Kidney (tissue), 14 donors: Measurements from ENCODE around the gene CLPSL1. TPM values are rescaled to one million over a fixed set of nuclear protein-coding genes. Genes with fewer than 3 reads are reported as not detected.

Source experiments
- DNase-seq, 5 donors: peaks; one replicate each; pipeline ENCODE4 v3.0.0-alpha.2; 2013 to 2020
- FAIRE-seq: peaks from 2 replicates; lab custom pipeline; 2012; peaks lifted over from hg19 to GRCh38; lab: Jason Lieb, UNC
- H3K27ac ChIP-seq, 2 donors: one replicate each; pipeline ENCODE4 v1.7.0; 2013; ENCODE audit warnings: low read depth in 2 of 2, low read length in 2 of 2, inconsistent platforms in 1 of 2
- H3K27me3 ChIP-seq: one replicate; pipeline ENCODE4 v1.7.1; 2013; ENCODE audit warnings: low read length, inconsistent platforms; ENCODE audit not compliant: control insufficient read depth, insufficient read depth
- H3K36me3 ChIP-seq, 3 donors: one replicate each; pipeline versions ENCODE4 v1.7.0 to v1.7.1; 2013; ENCODE audit warnings: low read length in 3 of 3, control low read depth in 1 of 3, inconsistent platforms in 1 of 3; ENCODE audit not compliant: insufficient read depth in 3 of 3, control insufficient read depth in 2 of 3
- H3K4me1 ChIP-seq, 3 donors: one replicate each; pipeline versions ENCODE4 v1.7.0 to v1.7.1; 2013; ENCODE audit warnings: low read length in 3 of 3, inconsistent platforms in 1 of 3, low read depth in 1 of 3; ENCODE audit not compliant: control insufficient read depth in 2 of 3, insufficient read depth in 2 of 3
- H3K4me3 ChIP-seq, 3 donors: one replicate each; pipeline versions ENCODE4 v1.7.0 to v1.8.1; 2013; ENCODE audit warnings: low read length in 3 of 3, control low read depth in 1 of 3, inconsistent platforms in 1 of 3
- H3K9ac ChIP-seq, 3 donors: one replicate each; pipeline versions ENCODE4 v1.7.0 to v1.7.1; 2013; ENCODE audit warnings: low read length in 3 of 3, control low read depth in 1 of 3, inconsistent platforms in 1 of 3
- H3K9me3 ChIP-seq, 3 donors: one replicate each; pipeline versions ENCODE4 v1.7.0 to v1.7.1; 2013; ENCODE audit warnings: low read length in 3 of 3, control low read depth in 1 of 3, inconsistent platforms in 1 of 3; ENCODE audit not compliant: control insufficient read depth in 2 of 3, insufficient read depth in 1 of 3
- CTCF ChIP-seq: IDR thresholded peaks from 3 replicates; pipeline ENCODE4 v1.5.1; 2012; ENCODE audit warnings: mild to moderate bottlenecking, moderate library complexity, borderline replicate concordance; ENCODE audit not compliant: insufficient read depth; ENCODE audit errors: extremely low read depth
- intact Hi-C: fragments of 100-400 bp; cut with DNase I; formaldehyde crosslinking; loops from one replicate; pipeline ENCODE4 v1.11.1; 2022
- polyA plus RNA-seq: library from polyadenylated mRNA; stranded (reverse); fragments of 350-450 nt; fragmentation: Illumina TruSeq; extraction: RNeasy Lipid Tissue Mini Kit (QIAGEN cat#74804); gene quantifications from one replicate; pipeline ENCODE4 v1.2.3, GENCODE V29; 2014; ENCODE audit warnings: low read depth, low replicate concordance; ENCODE audit not compliant: insufficient read depth
- total RNA-seq: library from RNA; stranded (reverse); fragmentation: NEBNext Ultra II Directional; extraction: Animal tissue kit (Norgen Biotek cat#: 25700); gene quantifications from one replicate; pipeline ENCODE4 v1.2.1, GENCODE V29; 2021
- donor health status: control.
- donor health status: control.
- donor health status: control.
- donor health status: control.
- donor health status: control.
- donor health status: DM: yes; HTN: yes; CAD: no.
- donor health status: Normal renal cell carcinoma (clear cell type).

CLPSL1 gene
- total and polyA plus RNA-seq, 2 donors from 2014 or later: not detected

GRCh38 chr6:35831257-35832007 lies 50.6 kb downstream of the CLPSL1 start:
- FAIRE-seq (peak; percentile 27), DNase-seq (peak in 2 of 5 donors; percentile 8 to 21)
- Histone ChIP-seq H3K9ac (no peak overlapping the region), H3K27ac (peak overlapping the region in 1 of 2 donors; percentile 49), H3K27me3 (no peaks in the 10 kb centered on the region), H3K4me1 (no peaks in the 10 kb centered on the region), H3K9me3 (no peaks in the 10 kb centered on the region), H3K4me3 (no peak overlapping the region), H3K36me3 (peaks cover 0 to 4% (median 0%) of the 10 kb centered on the region in 3 donors)
- no peak for TF ChIP-seq CTCF
- intact Hi-C loops: no loop called here

- no peak for TF ChIP-seq CTCF
- Histone ChIP-seq H3K36me3 (peaks cover 0 to 4% (median 0%) of the 10 kb centered on the region in 3 donors), H3K4me1 (no peaks in the 10 kb centered on the region), H3K27ac (no peak overlapping the region), H3K4me3 (no peak overlapping the region), H3K27me3 (no peaks in the 10 kb centered on the region), H3K9me3 (no peaks in the 10 kb centered on the region), H3K9ac (no peak overlapping the region)
- DNase-seq (no peak), FAIRE-seq (no peak)
- intact Hi-C loops: no loop called here
Observed at GRCh38 chr6:35833536-35833935, 52.7 kb downstream of the CLPSL1 start.

Other genes with a start within 250 kb of the CLPSL1 start
- 267 TPM for gene FKBP5, start 92.1 kb upstream of the CLPSL1 start, total RNA-seq
- 45.6 TPM for gene FKBP5, start 92.1 kb upstream of the CLPSL1 start, polyA plus RNA-seq
- 0.47 TPM for gene ARMC12, start 44.0 kb upstream of the CLPSL1 start, total RNA-seq
- 0.69 TPM for gene ARMC12, start 44.0 kb upstream of the CLPSL1 start, polyA plus RNA-seq
- not detected for gene CLPSL2, start 4.4 kb upstream of the CLPSL1 start, total RNA-seq
- gene CLPSL2, start 4.4 kb upstream of the CLPSL1 start, polyA plus RNA-seq: not detected
- gene CLPS, start 16.3 kb downstream of the CLPSL1 start, total RNA-seq: not detected
- gene CLPS, start 16.3 kb downstream of the CLPSL1 start, polyA plus RNA-seq: not detected
- gene LHFPL5, start 24.3 kb downstream of the CLPSL1 start, total RNA-seq: 0.47 TPM
- not detected for gene LHFPL5, start 24.3 kb downstream of the CLPSL1 start, polyA plus RNA-seq
- 35.3 TPM for gene SRPK1, start 140.1 kb downstream of the CLPSL1 start, total RNA-seq
- 12.2 TPM for gene SRPK1, start 140.1 kb downstream of the CLPSL1 start, polyA plus RNA-seq
- gene SLC26A8, start 243.6 kb downstream of the CLPSL1 start, total RNA-seq: 0.22 TPM
- not detected for gene SLC26A8, start 243.6 kb downstream of the CLPSL1 start, polyA plus RNA-seq
- 56.6 TPM for gene MAPK14, start 246.8 kb downstream of the CLPSL1 start, total RNA-seq
- 19.9 TPM for gene MAPK14, start 246.8 kb downstream of the CLPSL1 start, polyA plus RNA-seq